HepG2 (cell line): ENCODE measurements around the gene SLC27A2.

Experiments
- CBX2 ChIP-seq, 2 experiments: fragments of 200-600 bp in 1 of 2; sonication (generic); formaldehyde crosslinking in 1 of 2; IDR thresholded peaks; 2 replicates each; pipeline versions ENCODE4 v1.7.0 to v1.8.1; 2018 to 2022; ENCODE audit warnings: low read depth in 2 of 2, low read length in 1 of 2, mild to moderate bottlenecking in 1 of 2, missing genetic modification reagents in 1 of 2
- DBP ChIP-seq: sonication (generic); formaldehyde crosslinking; IDR thresholded peaks from 2 replicates; pipeline ENCODE4 v1.4.0; 2020; ENCODE audit warnings: missing genetic modification reagents; ENCODE audit errors: not compliant biosample characterization
- SMAD3 ChIP-seq: sonication (generic); formaldehyde crosslinking; IDR thresholded peaks from 2 replicates; pipeline ENCODE4 v1.4.0; 2020; ENCODE audit warnings: missing genetic modification reagents
- THYN1 ChIP-seq: sonication (generic); formaldehyde crosslinking; IDR thresholded peaks from 2 replicates; pipeline ENCODE4 v1.8.1; 2023; ENCODE audit warnings: low read depth, mild to moderate bottlenecking, moderate library complexity, missing genetic modification reagents, borderline replicate concordance
- ZFAT ChIP-seq: sonication (generic); formaldehyde crosslinking; conservative IDR thresholded peaks from 2 replicates; pipeline ENCODE4 v1.8.1; 2023; ENCODE audit warnings: missing genetic modification reagents, inconsistent platforms
- TF ChIP-seq, protein P1 (sequence below): sonication (generic); formaldehyde crosslinking; IDR thresholded peaks from 2 replicates; pipeline ENCODE4 v1.5.0; 2020; ENCODE audit warnings: mild to moderate bottlenecking, missing genetic modification reagents, moderate library complexity

GRCh38 chr15:50246631-50247030 lies 64.6 kb downstream of the SLC27A2 start:
- TF ChIP-seq ZFAT (CRISPR knock-in tag) (no peak), DBP (CRISPR knock-in tag) (no peak), SMAD3 (CRISPR knock-in tag) (no peak), CBX2 (IDR thresholded peaks at IDR 0.05; ENCODE audit: low read depth, low read length) (no peak), CBX2 (CRISPR knock-in tag; IDR thresholded peaks at IDR 0.05; ENCODE audit: low read depth) (no peak), THYN1 (CRISPR knock-in tag) (no peak)
- TF ChIP-seq, protein P1, sequence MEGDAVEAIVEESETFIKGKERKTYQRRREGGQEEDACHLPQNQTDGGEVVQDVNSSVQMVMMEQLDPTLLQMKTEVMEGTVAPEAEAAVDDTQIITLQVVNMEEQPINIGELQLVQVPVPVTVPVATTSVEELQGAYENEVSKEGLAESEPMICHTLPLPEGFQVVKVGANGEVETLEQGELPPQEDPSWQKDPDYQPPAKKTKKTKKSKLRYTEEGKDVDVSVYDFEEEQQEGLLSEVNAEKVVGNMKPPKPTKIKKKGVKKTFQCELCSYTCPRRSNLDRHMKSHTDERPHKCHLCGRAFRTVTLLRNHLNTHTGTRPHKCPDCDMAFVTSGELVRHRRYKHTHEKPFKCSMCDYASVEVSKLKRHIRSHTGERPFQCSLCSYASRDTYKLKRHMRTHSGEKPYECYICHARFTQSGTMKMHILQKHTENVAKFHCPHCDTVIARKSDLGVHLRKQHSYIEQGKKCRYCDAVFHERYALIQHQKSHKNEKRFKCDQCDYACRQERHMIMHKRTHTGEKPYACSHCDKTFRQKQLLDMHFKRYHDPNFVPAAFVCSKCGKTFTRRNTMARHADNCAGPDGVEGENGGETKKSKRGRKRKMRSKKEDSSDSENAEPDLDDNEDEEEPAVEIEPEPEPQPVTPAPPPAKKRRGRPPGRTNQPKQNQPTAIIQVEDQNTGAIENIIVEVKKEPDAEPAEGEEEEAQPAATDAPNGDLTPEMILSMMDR (CRISPR knock-in tag): no peak
